NT2/D1 (cell line): ENCODE data around the gene OVCH1.

Source experiments
- SUZ12 ChIP-seq: IDR thresholded peaks from 2 replicates; pipeline ENCODE4 v1.6.1; 2011; ENCODE audit not compliant: insufficient read length, insufficient read depth; ENCODE audit errors: extremely low read depth
- YY1 ChIP-seq: IDR thresholded peaks from 2 replicates; pipeline ENCODE4 v1.6.1; 2011; ENCODE audit not compliant: insufficient read length, insufficient read depth
- ZNF274 ChIP-seq: IDR thresholded peaks from 2 replicates; pipeline ENCODE4 v1.6.1; 2011; ENCODE audit warnings: mild to moderate bottlenecking, low read depth, low read length

GRCh38 chr12:29531471-29531870, 34.0 kb upstream of the OVCH1 start:
- no peak for TF ChIP-seq SUZ12
- no peak for TF ChIP-seq YY1
- no peak for TF ChIP-seq ZNF274
